DMS114 treated with DMSO at 0.1 percent for 48 hours (cell line): ENCODE measurements around the gene PDE4D.
"Not testable (repeated sequence)": the region's sequence is repeated elsewhere in the genome, so short reads cannot be mapped to it uniquely, and the experiment has no call there.

Experiments
- DNase-seq: peaks from one replicate; lab custom pipeline; 2025; ENCODE audit not compliant: unreplicated experiment; lab: John Stamatoyannopoulos, UW

Gene PDE4D

DNA sequence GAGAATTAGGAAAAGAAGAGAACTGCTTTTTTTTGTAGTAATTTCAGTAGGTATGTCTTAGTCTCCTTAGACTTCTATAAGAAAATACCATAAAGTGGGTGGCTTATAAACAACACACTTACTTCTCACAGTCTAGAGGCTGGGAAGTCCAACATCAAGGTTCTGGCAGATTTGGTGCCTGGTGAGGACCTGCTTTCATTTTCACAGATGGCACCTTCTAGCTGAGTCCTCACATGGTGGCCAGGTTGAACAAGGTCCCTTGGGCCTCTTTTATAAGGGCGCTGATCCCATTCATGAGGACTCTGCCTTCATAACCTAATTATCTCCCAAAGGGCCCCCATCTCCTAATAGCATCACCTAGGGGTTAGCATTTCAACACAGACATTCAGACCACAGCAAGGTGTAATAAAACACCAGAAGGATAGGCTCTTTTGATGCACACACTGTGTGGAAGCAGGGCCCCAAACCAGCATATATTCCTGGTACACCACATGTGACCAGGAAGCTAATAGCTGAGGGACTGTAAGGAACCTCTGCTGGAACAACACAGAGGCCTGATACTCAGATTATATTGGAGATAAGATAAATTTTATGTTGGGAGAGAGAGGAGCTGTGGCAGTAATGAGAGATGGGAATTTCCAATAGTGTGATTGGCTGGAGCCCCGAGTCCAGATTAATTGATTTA lies 925.8 kb downstream of the PDE4D start:
- DNase-seq: no peak

GRCh38 chr5:58965677-58966414 lies 927.7 kb downstream of the PDE4D start:
- no peak for DNase-seq

DNA sequence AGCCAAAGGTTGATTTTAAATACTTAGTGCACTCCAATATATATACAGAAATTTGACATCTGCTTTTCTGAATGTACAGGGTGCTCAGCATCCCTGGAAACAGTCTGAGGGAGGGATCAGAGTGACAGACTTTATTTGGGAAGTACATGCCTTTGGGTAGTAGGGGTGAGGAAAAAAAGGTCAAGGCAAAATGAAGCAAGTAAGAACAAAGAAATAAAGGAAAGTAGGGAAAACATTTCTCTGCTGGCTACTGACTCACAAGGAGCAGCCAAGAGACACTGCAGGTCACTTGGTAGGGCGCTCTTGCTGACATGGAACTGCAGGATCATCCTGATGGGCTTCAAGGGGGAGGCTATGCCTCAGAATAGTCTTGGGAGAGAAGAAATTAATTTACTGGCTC lies 929.7 kb downstream of the PDE4D start:
- DNase-seq: no peak

DNA sequence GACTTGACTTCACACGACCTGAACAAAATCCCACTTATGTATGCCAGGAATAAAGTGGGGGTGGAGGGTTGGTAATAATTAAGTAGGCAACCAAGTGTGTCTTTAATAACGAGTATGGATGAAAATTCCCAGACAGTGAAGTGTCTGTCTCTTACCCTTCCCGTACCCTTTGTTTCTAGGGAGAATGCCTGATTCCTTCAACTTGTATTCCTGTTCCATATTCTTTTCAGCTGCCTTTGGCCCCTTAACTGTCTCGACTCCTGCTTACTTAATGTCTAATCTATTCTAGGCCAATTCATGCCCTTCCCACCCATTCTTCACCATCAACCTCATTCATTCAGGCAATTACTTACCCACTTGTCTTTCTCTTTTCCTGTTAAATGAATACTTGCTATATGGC lies 930.2 kb downstream of the PDE4D start:
- DNase-seq: no peak

DNA sequence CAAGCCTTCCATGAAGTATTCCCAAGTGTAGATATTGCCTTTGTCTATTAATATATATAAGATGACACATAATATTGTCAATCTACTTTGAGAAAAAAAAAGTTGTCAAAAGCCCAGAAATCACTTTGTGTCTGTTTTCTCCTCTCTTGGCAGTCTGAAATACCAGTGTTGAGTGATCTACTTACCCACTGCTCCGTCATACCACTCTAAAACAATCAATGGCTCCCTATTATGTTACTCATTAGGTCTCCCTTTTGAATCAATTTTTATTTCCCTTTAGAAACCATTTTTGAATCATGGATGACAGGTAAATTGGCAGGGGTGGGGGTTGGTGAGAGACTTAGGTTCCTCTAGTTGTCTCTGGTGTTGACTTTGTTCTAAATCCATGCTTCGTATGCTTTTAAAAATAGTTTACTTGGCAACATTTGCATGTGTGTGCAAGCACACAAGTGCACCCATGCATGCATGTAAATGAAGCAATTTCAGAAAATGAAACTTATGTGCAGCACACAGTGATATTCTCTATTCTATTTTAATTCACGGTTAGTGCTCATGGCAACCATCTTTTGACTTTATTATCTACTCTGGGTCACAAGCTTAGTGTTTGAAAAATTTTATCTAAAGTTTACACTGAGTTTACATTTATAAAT lies 931.8 kb downstream of the PDE4D start:
- DNase-seq: no peak

DNA sequence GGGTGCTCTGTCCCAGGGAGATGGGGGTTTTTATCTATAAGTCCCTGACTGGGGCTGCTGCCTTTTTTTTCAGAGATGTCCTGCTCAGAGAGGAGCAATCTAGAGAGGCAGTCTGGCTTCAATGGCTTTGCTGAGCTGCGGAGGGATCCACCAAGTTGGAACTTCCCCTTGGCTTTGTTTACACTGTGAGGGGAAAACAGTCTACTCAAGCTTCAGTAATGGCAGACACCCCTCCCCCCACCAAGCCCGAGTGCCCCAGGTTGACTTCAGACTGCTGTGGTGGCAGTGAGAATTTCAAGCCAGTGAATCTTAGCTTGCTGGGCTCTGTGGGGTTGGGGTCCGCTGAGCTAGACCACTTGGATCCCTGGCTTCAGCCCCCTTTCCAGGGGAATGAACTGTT lies 934.8 kb downstream of the PDE4D start:
- DNase-seq: no peak

DNA sequence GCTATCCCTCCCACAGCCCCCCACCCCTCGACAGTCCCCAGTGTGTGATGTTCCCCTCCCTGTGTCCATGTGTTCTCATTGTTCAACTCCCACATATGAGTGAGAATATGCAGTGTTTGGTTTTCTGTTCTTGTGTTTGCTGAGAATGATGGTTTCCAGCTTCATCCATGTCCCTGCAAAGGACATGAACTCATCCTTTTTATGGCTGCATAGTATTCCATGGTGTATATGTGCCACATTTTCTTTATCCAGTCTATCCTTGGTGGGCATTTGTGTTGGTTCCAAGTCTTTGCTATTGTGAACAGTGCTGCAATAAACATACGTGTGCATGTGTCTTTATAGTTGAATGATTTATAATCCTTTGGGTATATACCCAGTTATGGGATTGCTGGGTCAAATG lies 940.3 kb downstream of the PDE4D start:
- DNase-seq: not testable (repeated sequence)

- DNase-seq: no peak
Measured at GRCh38 chr5:58950224-58950623, 943.3 kb downstream of the PDE4D start.

- DNase-seq: no peak
Measured at GRCh38 chr5:58946230-58946629, 947.3 kb downstream of the PDE4D start.

DNA sequence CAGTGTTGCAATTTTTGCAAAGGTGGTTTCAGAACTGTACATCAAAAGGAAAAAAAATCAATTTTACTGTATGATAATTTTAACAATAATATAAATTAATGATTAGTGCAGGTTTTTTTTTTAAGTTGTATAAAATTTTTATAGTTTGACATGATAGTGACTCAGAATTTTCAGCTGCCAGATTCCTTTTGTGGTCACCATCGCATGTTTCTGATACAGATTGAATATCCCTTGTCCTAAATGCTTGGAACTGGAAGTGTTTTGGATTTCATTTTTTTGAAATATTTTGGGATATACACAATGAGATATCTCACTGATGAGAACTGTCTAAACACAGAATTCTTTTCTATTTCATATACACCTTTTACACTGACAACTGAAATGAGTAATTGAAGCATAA lies 949.3 kb downstream of the PDE4D start:
- DNase-seq: no peak

- DNase-seq: no peak
Measured at GRCh38 chr5:58940446-58940845, 953.1 kb downstream of the PDE4D start.

DNA sequence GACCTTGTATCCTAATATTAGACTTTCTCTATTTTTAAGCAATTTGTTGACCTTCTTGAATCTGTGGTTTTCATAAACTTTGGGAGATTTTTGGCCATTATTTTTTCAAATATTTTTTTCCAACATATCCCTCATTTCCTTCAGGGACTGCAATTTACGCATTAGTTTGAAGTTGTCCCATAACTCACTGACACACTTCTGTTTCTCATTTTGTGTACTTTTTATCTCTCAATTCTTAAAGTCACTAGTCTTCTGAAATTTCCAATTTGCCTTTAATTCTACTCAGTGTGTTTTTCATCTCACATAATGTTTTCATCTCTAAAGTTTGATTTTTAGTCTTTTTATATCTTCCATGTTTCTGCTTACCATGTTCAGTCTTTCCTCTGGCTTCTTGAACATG lies 953.9 kb downstream of the PDE4D start:
- DNase-seq: no peak

- no peak for DNase-seq
Measured at GRCh38 chr5:58938563-58939424, 954.7 kb downstream of the PDE4D start.

- peak; percentile 71 for DNase-seq
Measured at GRCh38 chr5:58937031-58937681, 956.4 kb downstream of the PDE4D start.

- DNase-seq: no peak
Measured at GRCh38 chr5:58934629-58935097, 958.9 kb downstream of the PDE4D start.

GRCh38 chr5:58933891-58934628 lies 959.5 kb downstream of the PDE4D start:
- no peak for DNase-seq

DNA sequence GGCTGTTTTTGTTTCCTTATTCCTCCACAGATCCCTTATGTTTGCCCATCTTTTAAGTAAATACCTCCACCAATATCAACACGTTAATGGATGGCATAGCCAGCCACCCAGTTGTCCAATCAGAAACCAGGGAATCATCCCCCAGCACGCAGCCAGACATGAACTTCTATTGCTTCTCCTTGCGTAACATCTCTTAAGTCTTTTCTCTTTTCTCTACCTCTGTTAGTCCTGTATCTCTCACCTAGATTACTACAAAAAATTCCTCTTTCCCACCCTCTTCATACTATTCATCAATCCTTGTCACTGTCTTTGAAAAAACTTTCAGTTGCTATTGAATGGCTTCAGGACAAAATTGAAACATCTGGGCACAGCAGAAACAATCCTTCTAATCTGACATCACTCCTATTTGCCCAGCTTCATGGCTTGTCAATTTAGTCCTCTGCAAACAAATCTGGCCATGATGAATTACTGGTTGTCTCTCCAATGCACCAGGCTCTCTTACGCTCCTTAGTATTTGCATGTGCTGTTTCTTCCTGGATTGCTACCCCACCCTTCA lies 961.4 kb downstream of the PDE4D start:
- DNase-seq: no peak

GRCh38 chr5:58930520-58930919 lies 963.0 kb downstream of the PDE4D start:
- DNase-seq: no peak

- no peak for DNase-seq
Measured at GRCh38 chr5:58929726-58930125, 963.8 kb downstream of the PDE4D start.

- no peak for DNase-seq
Measured at GRCh38 chr5:58927938-58928337, 965.6 kb downstream of the PDE4D start.
